GM19023 (cell line): Measurements from ENCODE around the gene LMX1B.

ENCODE experiments used
- ATAC-seq: cut with Tn5 transposase; IDR thresholded peaks from one replicate; pipeline ENCODE4 v1.9.1; 2021; ENCODE audit warnings: mild to moderate bottlenecking, moderate library complexity; ENCODE audit not compliant: unreplicated experiment

Gene LMX1B

GRCh38 chr9:126674365-126675146 is 60.8 kb downstream of the LMX1B start:
- no peak for ATAC-seq

GRCh38 chr9:126675147-126675467 is 61.4 kb downstream of the LMX1B start:
- no peak for ATAC-seq

GRCh38 chr9:126676102-126676684 is 62.5 kb downstream of the LMX1B start:
- ATAC-seq: no peak

- ATAC-seq: no peak
These were observed 63.0 kb downstream of the LMX1B start for GRCh38 chr9:126676685-126677143.

- ATAC-seq: no peak
These were observed 63.7 kb downstream of the LMX1B start for GRCh38 chr9:126677188-126678084.

- ATAC-seq: no peak
These were observed 65.3 kb downstream of the LMX1B start for GRCh38 chr9:126678989-126679388.

GRCh38 chr9:126681336-126681735 is 67.6 kb downstream of the LMX1B start:
- no peak for ATAC-seq

GRCh38 chr9:126682113-126682810 is 68.5 kb downstream of the LMX1B start:
- ATAC-seq: no peak

GRCh38 chr9:126682928-126683697 is 69.4 kb downstream of the LMX1B start:
- ATAC-seq: no peak

- ATAC-seq: no peak
These were observed 69.9 kb downstream of the LMX1B start for GRCh38 chr9:126683698-126684044.

- no peak for ATAC-seq
These were observed 70.6 kb downstream of the LMX1B start for GRCh38 chr9:126684345-126684744.

- ATAC-seq: no peak
These were observed 71.3 kb downstream of the LMX1B start for GRCh38 chr9:126684965-126685465.

- no peak for ATAC-seq
These were observed 74.3 kb downstream of the LMX1B start for GRCh38 chr9:126687930-126688461.

GRCh38 chr9:126688617-126689016 is 74.9 kb downstream of the LMX1B start:
- ATAC-seq: no peak

GRCh38 chr9:126689027-126689825 is 75.5 kb downstream of the LMX1B start:
- ATAC-seq: no peak

- ATAC-seq: no peak
These were observed 76.8 kb downstream of the LMX1B start for GRCh38 chr9:126690431-126691051.

- ATAC-seq: no peak
These were observed 78.5 kb downstream of the LMX1B start for GRCh38 chr9:126692041-126692758.
